GM20431 (cell line): ENCODE data around the gene CHRNE.
"Not testable (repeated sequence)": the region's sequence is repeated elsewhere in the genome, so short reads cannot be mapped to it uniquely, and the experiment has no call there.

Source experiments
- in situ Hi-C: fragments of 300-500 bp; cut with MseI, MboI; formaldehyde crosslinking; loops from one replicate; pipeline ENCODE4 v1.15.0; 2020; ENCODE audit warnings: low sequenced_read_pairs; ENCODE audit not compliant: unreplicated experiment

Gene CHRNE

GRCh38 chr17:4940555-4941318 is 37.8 kb upstream of the CHRNE start:
- in situ Hi-C loops = no loop called here

DNA sequence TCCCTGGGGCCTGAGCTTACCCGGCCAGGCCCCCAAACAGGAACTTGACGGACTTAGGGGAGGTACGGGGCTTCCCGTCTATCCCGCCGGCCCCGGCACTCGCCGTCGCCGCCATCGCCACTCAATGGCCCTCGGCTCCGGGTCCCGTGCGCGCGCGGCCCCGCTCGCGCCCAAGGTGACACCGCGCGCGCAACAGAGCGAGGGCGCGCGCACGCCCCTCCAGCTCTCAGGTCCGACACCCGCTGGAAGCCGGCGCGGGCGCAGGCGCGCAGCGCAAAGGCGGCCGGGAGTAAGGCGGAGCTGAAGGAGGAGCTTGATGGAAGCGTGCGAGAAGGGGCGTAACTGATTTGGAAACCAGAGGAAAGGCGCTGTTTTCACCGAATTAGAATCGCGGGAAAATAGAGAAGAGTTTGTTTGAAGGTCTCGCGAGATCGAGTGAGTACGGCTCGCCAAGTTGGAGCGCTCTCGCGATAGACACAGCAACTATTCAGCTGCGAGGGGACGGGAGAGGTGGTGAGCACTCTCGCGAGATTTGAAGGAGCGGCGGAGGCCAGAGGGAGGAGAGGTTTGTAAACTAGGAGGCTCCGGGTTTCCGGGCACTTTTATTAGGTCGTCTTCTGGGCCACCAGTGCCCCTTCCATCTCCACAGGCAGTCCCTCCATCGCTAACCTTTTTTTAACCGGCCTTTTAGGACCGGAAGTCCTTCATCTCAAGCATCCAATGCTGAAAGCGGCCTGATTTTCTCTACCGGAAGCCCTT is 37.1 kb upstream of the CHRNE start, which contains the start of the genes RNF167 and SLC25A11:
Gene RNF167 (plus strand): TSS at position 473 of the 759 bp plus-strand sequence. CDS start 642 bp downstream, outside the sequence.
Gene SLC25A11 (minus strand): TSS at position 251 of the 759 bp plus-strand sequence. CDS start 136 bp downstream, at position 115.
- in situ Hi-C loops = no loop called here

- in situ Hi-C loops = no loop called here
Measured at GRCh38 chr17:4939546-4939795, 36.6 kb upstream of the CHRNE start.

DNA sequence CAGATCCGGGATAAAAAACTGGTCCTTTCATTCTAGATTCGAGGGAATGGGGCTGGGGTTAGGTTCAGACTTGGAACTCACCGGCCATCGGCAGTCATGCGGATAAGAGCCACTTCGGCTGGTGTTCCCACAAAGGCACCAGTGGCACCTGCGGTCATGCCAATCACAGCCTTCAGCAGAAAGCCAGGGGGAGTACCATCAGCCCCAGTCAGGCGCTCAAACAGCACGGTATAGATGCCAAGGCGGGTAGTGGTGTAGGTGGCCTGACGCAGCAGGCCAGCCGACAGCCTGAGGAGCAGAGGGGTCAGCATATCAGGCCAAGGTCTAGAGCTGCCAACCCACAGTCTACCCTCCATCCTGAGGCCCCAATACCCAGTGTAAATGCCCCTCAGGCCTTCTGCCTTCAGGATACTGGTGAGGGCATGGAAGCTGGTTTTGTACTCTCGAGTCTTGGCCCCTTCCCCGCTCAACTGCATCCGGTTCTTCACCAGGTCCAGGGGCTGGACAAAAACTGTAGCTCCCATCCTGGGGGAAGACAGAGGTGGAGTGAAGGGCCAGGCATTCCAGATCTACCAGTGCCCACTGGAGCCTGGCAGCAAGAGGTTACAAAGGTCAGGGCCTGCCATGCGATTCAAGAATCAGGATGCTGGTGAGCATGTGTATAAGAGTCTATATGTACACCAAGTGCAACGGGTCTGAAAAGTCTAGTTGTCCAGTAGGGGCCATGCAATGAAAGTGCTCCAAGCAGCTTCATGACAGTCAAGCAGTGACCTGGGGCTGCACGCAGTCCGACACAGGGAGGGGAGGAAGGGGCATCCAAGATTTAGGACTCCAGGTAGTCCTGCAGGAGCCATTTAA is 36.0 kb upstream of the CHRNE start:
- in situ Hi-C loops = no loop called here

DNA sequence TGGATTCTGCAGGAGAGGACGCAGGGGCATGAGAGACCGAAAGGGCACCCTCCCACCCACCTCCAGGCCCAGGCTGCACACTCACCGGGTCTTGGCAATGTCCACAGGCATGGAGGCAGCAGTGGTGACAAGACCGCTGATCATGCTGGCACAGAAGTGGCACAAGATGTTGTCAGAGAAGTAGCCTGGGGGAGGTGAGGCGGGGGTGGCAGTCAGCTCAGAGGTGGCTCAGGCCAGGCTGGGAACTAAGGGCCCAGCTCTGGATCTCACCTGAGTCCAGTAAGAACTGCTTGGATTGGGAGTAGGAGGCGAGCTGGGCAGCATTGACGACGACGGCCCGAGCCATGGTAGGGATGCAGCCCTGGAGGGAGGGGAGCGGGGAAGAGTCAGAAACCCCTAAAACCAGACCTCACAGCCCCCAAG is 35.2 kb upstream of the CHRNE start:
- in situ Hi-C loops = no loop called here

- in situ Hi-C loops = no loop called here
Measured at GRCh38 chr17:4937553-4937952, 34.7 kb upstream of the CHRNE start.

- in situ Hi-C loops = no loop called here
Measured at GRCh38 chr17:4936436-4936835, 33.5 kb upstream of the CHRNE start.

- in situ Hi-C loops = no loop called here
Measured at GRCh38 chr17:4935650-4936049, 32.8 kb upstream of the CHRNE start.

DNA sequence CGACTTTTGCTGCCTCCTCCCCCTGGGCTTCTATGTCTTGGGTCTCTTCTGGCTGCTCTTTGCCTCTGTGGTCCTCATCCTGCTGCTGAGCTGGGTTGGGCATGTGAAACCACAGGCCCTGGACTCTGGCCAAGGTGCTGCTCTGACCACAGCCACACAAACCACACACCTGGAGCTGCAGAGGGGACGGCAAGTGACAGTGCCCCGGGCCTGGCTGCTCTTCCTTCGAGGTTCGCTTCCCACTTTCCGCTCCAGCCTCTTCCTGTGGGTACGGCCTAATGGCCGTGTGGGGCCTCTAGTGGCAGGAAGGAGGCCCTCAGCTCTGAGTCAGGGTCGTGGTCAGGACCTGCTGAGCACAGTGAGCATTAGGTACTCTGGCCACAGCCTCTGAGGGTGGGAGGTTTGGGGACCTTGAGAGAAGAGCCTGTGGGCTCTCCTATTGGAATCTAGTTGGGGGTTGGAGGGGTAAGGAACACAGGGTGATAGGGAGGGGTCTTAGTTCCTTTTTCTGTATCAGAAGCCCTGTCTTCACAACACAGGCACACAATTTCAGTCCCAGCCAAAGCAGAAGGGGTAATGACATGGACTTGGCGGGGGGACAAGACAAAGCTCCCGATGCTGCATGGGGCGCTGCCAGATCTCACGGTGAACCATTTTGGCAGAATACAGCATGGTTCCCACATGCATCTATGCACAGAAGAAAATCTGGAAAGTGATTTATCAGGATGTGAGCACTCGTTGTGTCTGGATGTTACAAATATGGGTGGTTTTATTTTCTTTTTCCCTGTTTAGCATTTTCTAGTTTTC is 31.5 kb upstream of the CHRNE start:
- in situ Hi-C loops = no loop called here

DNA sequence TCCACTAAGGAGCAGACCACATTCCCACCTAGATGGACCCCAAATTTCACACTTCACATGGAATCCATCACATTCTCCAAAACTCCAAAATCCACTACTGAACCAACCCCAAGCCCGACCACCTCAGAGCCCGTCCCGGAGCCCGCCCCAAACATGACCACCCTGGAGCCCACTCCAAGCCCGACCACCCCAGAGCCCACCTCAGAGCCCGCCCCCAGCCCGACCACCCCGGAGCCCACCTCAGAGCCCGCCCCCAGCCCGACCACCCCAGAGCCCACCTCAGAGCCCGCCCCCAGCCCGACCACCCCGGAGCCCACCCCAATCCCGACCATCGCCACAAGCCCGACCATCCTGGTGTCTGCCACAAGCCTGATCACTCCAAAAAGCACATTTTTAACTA is 30.7 kb upstream of the CHRNE start:
- in situ Hi-C loops = no loop called here

DNA sequence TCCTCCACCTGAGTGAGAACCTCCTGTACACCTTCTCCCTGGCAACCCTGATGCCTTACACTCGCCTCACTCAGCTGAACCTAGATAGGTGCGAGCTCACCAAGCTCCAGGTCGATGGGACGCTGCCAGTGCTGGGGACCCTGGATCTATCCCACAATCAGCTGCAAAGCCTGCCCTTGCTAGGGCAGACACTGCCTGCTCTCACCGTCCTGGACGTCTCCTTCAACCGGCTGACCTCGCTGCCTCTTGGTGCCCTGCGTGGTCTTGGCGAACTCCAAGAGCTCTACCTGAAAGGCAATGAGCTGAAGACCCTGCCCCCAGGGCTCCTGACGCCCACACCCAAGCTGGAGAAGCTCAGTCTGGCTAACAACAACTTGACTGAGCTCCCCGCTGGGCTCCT is 29.9 kb upstream of the CHRNE start:
- in situ Hi-C loops = no loop called here

GRCh38 chr17:4931963-4932362 is 29.1 kb upstream of the CHRNE start, which contains the start of gene GP1BA:
TSS of gene GP1BA (plus strand) at chr17:4932277. CDS start at chr17:4932605, 328 bp downstream.
- in situ Hi-C loops = no loop called here

- in situ Hi-C loops = no loop called here
Measured at GRCh38 chr17:4928881-4929280, 26.0 kb upstream of the CHRNE start.

- in situ Hi-C loops = not testable (repeated sequence)
Measured at GRCh38 chr17:4926577-4927335, 23.9 kb upstream of the CHRNE start.

DNA sequence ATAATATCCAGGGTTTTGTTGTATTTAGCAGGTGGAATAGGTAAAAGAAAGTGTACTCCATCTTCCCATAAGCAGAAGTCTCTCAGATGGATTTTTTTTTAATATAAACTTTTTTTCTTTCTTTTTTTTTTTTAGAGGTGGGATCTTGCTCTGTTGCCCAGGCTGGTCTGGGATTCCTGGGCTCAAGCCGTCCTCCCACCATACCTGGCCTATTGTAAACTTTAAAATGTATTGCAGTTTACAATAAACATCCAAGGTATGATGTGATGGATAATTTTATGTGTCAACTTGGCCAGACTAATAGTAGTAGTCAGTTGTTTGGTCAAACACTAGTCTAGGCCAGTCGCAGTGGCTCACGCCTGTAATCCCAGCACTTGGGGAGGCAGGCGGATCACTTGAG is 18.4 kb upstream of the CHRNE start:
- in situ Hi-C loops = no loop called here

GRCh38 chr17:4920351-4921048 is 17.6 kb upstream of the CHRNE start:
- in situ Hi-C loops = no loop called here

- in situ Hi-C loops = no loop called here
Measured at GRCh38 chr17:4919511-4920047, 16.7 kb upstream of the CHRNE start.

DNA sequence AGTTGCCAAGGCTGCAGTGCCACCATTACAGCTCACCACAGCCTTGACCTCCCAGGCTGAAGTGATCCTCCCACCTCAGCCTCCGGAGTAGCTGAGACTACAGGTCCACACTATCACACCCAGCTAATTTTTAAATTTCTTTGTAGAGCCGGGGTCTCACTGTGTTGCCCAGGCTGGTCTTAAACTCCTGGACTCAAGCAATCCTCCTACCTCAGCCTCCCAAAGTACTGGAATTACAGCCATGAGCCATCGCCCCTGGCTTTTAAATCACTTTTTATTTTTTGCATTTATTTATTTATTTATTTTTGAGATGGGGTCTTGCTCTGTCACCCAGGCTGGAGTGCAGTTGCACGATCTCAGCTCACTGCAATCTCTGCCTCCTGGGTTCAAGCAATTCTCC is 11.7 kb upstream of the CHRNE start:
- in situ Hi-C loops = not testable (repeated sequence)
